RWPE1 (cell line): Measurements from ENCODE around the gene FHOD3.

Experiments used
- CTCF ChIA-PET: fragments of 350-600 bp; sonication (Branson Sonifier 250); formaldehyde crosslinking; extraction: SDS; loops from one replicate; lab custom pipeline; 2021; lab: Yijun Ruan, JAX
- POLR2A ChIA-PET: fragments of 400-600 bp; formaldehyde crosslinking; extraction: SDS; loops from one replicate; lab custom pipeline; 2020; ENCODE audit warnings: antibody characterized with exemption; ENCODE audit not compliant: low non-redundant PET; lab: Yijun Ruan, JAX
- DNase-seq: peaks from one replicate; pipeline ENCODE4 v3.0.0; 2012; ENCODE audit warnings: low spot score
- H3K27ac ChIP-seq: fragments of 450-650 bp; 2 replicates; pipeline ENCODE4 v1.5.1; 2017
- TF ChIP-seq, protein P1 (sequence below): fragments of 450-650 bp; conservative IDR thresholded peaks from 2 replicates; pipeline ENCODE4 v1.5.1; 2017; ENCODE audit warnings: low read depth, mild to moderate bottlenecking

FHOD3 gene

DNA sequence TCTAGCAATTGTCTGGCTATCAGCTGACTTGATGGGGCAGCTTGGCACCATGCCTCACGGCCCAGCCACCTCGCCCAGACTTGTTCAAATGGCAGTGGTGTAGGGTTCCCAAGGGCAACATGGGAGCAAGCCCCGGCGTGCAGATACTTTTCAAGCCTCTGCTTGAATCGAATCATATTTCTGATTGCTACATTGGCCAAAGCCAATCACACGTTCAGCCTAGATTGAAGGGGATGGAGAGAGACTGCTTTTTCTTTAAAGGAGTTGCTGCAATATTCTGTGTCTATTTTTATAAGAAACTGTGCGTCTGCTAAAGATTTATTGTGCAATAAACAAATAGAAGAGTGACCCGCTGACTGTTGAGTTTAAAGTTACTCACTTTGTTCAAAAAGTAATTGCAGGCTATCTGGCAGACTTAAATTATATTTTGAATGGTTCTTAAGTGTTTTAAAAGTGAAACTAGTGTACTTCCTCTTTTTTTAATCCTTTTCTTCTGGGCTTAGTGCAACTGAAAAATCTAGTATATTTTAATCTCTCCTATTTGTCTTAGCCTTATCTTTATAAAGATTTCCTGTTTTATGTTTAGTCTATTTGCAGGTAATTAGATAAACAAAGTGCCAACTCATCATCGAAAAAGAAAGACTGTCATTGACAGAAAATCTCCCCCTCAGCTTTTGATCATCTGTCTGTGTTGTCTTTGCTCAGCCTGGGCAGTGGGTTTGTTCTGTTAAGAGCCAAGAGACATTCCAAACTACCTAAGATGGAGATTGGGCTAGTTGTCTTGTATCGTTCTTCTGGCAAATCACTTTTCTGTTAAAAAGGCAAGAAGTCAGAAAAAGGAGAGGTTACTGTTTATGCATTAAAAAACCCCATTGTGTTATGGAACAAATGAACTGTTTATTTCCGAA lies 375.2 kb downstream of the FHOD3 start:
- TF ChIP-seq, protein P1, sequence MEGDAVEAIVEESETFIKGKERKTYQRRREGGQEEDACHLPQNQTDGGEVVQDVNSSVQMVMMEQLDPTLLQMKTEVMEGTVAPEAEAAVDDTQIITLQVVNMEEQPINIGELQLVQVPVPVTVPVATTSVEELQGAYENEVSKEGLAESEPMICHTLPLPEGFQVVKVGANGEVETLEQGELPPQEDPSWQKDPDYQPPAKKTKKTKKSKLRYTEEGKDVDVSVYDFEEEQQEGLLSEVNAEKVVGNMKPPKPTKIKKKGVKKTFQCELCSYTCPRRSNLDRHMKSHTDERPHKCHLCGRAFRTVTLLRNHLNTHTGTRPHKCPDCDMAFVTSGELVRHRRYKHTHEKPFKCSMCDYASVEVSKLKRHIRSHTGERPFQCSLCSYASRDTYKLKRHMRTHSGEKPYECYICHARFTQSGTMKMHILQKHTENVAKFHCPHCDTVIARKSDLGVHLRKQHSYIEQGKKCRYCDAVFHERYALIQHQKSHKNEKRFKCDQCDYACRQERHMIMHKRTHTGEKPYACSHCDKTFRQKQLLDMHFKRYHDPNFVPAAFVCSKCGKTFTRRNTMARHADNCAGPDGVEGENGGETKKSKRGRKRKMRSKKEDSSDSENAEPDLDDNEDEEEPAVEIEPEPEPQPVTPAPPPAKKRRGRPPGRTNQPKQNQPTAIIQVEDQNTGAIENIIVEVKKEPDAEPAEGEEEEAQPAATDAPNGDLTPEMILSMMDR = no peak
- peak; percentile 69 for DNase-seq
- POLR2A ChIA-PET = no interaction called here
- CTCF ChIA-PET = no interaction called here
- peak overlapping the region; percentile 84 for H3K27ac ChIP-seq

DNA sequence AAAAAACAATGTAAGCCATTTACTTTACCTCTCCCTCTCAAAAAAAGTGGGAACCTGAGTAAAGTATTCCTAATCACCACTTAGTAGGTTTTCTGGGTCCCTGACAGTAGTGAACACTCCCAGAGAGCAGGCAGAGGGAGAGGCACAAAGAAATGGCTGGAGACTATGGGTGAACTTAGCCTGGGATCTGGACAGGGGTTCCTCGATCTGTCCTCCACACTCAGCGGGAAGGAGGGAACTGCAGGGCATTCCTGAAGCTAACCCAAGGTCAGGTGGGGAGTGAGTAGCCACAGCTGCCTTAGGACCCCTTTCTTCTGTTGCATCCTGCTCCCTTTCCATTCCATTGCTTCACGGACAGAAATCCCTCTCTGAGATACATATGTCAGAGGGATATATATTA lies 375.9 kb downstream of the FHOD3 start:
- ChIA-PET CTCF (no interaction called here), POLR2A (no interaction called here)
- H3K27ac ChIP-seq = peak overlapping the region; percentile 84
- TF ChIP-seq, protein P1 = no peak
- no peak for DNase-seq

DNA sequence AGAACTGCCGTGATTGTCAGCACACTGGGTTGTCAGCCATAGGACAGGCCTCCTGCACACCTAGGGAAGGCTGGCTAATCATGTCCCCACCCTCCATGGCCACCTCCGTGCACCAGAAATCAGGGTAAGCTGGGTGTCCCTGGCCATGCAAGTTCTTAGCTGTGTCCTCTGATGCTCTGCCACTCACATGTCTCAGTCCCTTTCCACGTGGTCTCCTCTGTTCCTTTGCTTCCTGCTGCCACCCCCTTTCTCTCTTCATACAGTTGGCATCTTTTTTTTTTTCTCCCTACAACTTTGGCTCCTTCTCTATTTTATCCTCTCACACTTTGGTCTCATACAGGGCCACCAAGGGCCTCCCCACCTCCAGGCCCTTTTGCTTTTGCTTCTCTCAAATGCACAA lies 377.6 kb downstream of the FHOD3 start:
- no peak overlapping the region for H3K27ac ChIP-seq
- POLR2A ChIA-PET = no interaction called here
- TF ChIP-seq, protein P1 = no peak
- CTCF ChIA-PET = no interaction called here
- DNase-seq = no peak

DNA sequence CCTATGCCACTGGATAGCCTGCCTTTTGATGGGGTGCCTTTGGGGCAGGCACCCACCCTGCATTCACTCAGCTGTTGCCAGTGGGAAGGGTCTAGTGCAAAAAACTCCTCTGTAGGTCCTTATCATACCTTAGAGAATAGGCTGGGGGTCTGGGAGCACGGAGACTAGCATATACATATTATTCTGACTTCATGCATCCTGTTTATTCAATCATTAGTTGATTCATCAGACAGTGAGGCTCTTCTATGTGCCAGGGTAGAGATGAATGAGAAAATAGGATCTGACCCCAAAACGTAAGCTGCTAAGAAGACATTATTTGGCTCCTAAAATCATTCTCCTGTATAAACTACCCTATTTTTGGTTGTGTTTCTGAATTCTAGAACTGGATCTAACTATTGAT lies 378.0 kb downstream of the FHOD3 start:
- no peak for DNase-seq
- CTCF ChIA-PET = interaction anchor here (0.7 to 1.0 kb wide), 2 partner anchors 12 to 228 kb away, joined by 3 to 4 read pairs; no protein-coding TSS in a partner anchor
- TF ChIP-seq, protein P1 = no peak
- H3K27ac ChIP-seq = no peak overlapping the region
- POLR2A ChIA-PET = no interaction called here

DNA sequence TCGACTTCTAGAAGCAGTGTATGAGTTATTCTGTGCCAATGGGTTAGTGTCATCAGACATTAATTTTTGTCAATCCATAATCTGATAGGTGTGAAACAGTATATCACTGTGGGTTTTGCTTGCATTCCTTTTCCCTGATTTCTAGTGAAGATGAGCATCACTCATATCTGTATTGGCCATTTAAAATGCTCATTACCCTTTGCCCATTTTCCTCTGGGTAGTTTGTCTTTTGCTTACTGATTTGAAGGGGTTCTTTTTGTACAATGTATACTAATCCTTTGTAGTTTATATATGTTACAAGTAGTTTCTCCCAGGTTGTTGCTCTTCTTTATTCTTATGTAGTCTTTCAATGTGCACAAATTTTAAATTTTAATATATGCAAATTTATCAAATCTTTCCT lies 379.1 kb downstream of the FHOD3 start:
- TF ChIP-seq, protein P1 = no peak
- H3K27ac ChIP-seq = no peak overlapping the region
- no peak for DNase-seq
- POLR2A ChIA-PET = no interaction called here
- CTCF ChIA-PET = no interaction called here

DNA sequence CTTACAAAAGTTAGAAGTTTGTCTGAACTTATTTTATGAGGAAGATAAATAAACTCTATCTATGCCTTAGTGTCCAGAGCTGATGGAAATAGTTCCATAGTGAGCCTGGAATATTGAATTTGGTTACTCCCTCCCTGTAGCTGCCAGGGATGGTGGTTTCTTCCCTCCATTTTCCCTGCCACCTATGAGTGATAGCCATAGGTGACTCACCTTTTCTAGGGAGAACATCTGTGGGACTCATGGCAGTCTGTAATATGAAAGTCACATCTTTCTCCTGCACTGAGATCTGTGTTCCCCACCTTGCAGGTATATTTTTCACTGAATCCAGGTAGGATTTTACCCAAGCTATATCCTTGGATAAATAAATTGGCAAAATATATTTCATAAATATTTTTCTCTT lies 382.5 kb downstream of the FHOD3 start:
- TF ChIP-seq, protein P1 = no peak
- no peak overlapping the region for H3K27ac ChIP-seq
- POLR2A ChIA-PET = no interaction called here
- CTCF ChIA-PET = no interaction called here
- no peak for DNase-seq
